Neural cell (in vitro differentiated cells): Measurements from ENCODE around the gene LAMA5. TPM values are rescaled to one million over a fixed set of nuclear protein-coding genes. Genes with fewer than 3 reads are reported as not detected.

Experiments used
- H2AFZ ChIP-seq: fragments of 200-600, 300-800 bp; sonication (generic), shearing (Covaris generic); 2 replicates; pipeline ENCODE4 v1.6.0; 2014; ENCODE audit warnings: low read depth, mild to moderate bottlenecking, antibody characterized with exemption, low read length, moderate library complexity
- H3F3A ChIP-seq: fragments of 200-600 bp; shearing (Covaris generic); 2 replicates; pipeline ENCODE4 v1.6.1; 2016; ENCODE audit warnings: mild to moderate bottlenecking, moderate library complexity, mixed read lengths, antibody characterized with exemption, low read length; ENCODE audit not compliant: insufficient read depth, poor library complexity, severe bottlenecking
- H3K27ac ChIP-seq: fragments of 200-600, 300-800 bp; sonication (generic), shearing (Covaris generic); 2 replicates; pipeline ENCODE4 v1.5.1; 2014; ENCODE audit warnings: mild to moderate bottlenecking, low read length, moderate library complexity
- H3K27me3 ChIP-seq: fragments of 300-800, 200-600 bp; sonication (generic), shearing (Covaris generic); 2 replicates; pipeline ENCODE4 v1.6.0; 2014; ENCODE audit warnings: mild to moderate bottlenecking, low read depth, low read length, moderate library complexity; ENCODE audit not compliant: insufficient read depth
- H3K36me3 ChIP-seq: fragments of 300-800, 200-600 bp; sonication (generic), shearing (Covaris generic); 2 replicates; pipeline ENCODE4 v1.5.1; 2014; ENCODE audit warnings: mild to moderate bottlenecking, antibody characterized with exemption, low read length, moderate library complexity; ENCODE audit not compliant: insufficient read depth
- H3K4me2 ChIP-seq: fragments of 300-800, 200-600 bp; sonication (generic), shearing (Covaris generic); 2 replicates; pipeline ENCODE4 v1.6.0; 2014; ENCODE audit warnings: mild to moderate bottlenecking, low read length
- H3K4me3 ChIP-seq: fragments of 300-800, 200-600 bp; sonication (generic), shearing (Covaris generic); 2 replicates; pipeline ENCODE4 v1.5.1; 2014; ENCODE audit warnings: mild to moderate bottlenecking, low read length, moderate library complexity
- H3K79me2 ChIP-seq: fragments of 200-600 bp; shearing (Covaris generic); replicated peaks from 2 replicates; pipeline ENCODE4 v1.6.0; 2014; ENCODE audit warnings: mild to moderate bottlenecking, low read length, moderate library complexity; ENCODE audit not compliant: insufficient read depth
- H3K9ac ChIP-seq: fragments of 300-800, 200-600 bp; sonication (generic), shearing (Covaris generic); 2 replicates; pipeline ENCODE4 v1.6.1; 2016; ENCODE audit warnings: mild to moderate bottlenecking, low read length, mixed read lengths
- H3K9me2 ChIP-seq: fragments of 200-600 bp; shearing (Covaris generic); 2 replicates; pipeline ENCODE4 v1.6.1; 2016; ENCODE audit warnings: mild to moderate bottlenecking, low read length, mixed read lengths; ENCODE audit not compliant: insufficient read depth
- H3K9me3 ChIP-seq: fragments of 200-600, 300-800 bp; sonication (generic), shearing (Covaris generic); 2 replicates; pipeline ENCODE4 v1.6.1; 2016; ENCODE audit warnings: mild to moderate bottlenecking, mixed run types, low read length, moderate library complexity, mixed read lengths
- H4K20me1 ChIP-seq: fragments of 200-600 bp; shearing (Covaris generic); 2 replicates; pipeline ENCODE4 v1.6.1; 2016; ENCODE audit warnings: mild to moderate bottlenecking, mixed run types; ENCODE audit not compliant: insufficient read depth
- CTCF ChIP-seq: fragments of 450-650 bp; IDR thresholded peaks from 2 replicates; pipeline ENCODE4 v1.5.1; 2014; ENCODE audit warnings: antibody characterized with exemption, mild to moderate bottlenecking, moderate library complexity; ENCODE audit not compliant: poor library complexity, severe bottlenecking
- EP300 ChIP-seq: fragments of 450-650 bp; conservative IDR thresholded peaks from 2 replicates; pipeline ENCODE4 v1.6.1; 2014; ENCODE audit warnings: antibody characterized with exemption, mild to moderate bottlenecking, moderate library complexity; ENCODE audit not compliant: poor library complexity, severe bottlenecking
- EZH2 ChIP-seq: fragments of 200-600, 300-800 bp; shearing (Covaris generic), sonication (generic); IDR thresholded peaks from 2 replicates; pipeline ENCODE4 v1.6.1; 2014; ENCODE audit warnings: antibody characterized with exemption, low read length, borderline replicate concordance, mild to moderate bottlenecking; ENCODE audit not compliant: insufficient read depth, poor library complexity, severe bottlenecking
- MXI1 ChIP-seq: fragments of 450-650 bp; conservative IDR thresholded peaks from 2 replicates; pipeline ENCODE4 v1.6.1; 2014; ENCODE audit warnings: antibody characterized with exemption, mild to moderate bottlenecking; ENCODE audit not compliant: poor library complexity, severe bottlenecking
- POLR2AphosphoS5 ChIP-seq: IDR thresholded peaks from 2 replicates; pipeline ENCODE4 v1.6.1; 2012
- RAD21 ChIP-seq: fragments of 450-650 bp; conservative IDR thresholded peaks from 2 replicates; pipeline ENCODE4 v1.6.1; 2014; ENCODE audit warnings: antibody characterized with exemption, mild to moderate bottlenecking, moderate library complexity
- SMC3 ChIP-seq: fragments of 450-650 bp; conservative IDR thresholded peaks from 2 replicates; pipeline ENCODE4 v1.6.1; 2014; ENCODE audit warnings: antibody characterized with exemption, mild to moderate bottlenecking, moderate library complexity; ENCODE audit not compliant: poor library complexity
- TAF1 ChIP-seq: IDR thresholded peaks from 2 replicates; pipeline ENCODE4 v1.6.1; 2012; ENCODE audit warnings: low read depth
- polyA plus RNA-seq: library from polyadenylated mRNA; depleted of rRNA; stranded (reverse); fragments of >200 nt; gene quantifications from 2 replicates; pipeline ENCODE4 v1.2.3, GENCODE V29; 2014
- TF ChIP-seq, protein P1 (sequence below): IDR thresholded peaks from 2 replicates; pipeline ENCODE4 v1.6.1; 2012; ENCODE audit warnings: borderline replicate concordance

The LAMA5 gene
- polyA plus RNA-seq, 1 donor from 2014 or later = 27.2 TPM

GRCh38 chr20:62316331-62317166, 50.6 kb downstream of the LAMA5 start:
- no peak overlapping the region for H3K4me2 ChIP-seq
- H3K9me3 ChIP-seq = no peaks in the 10 kb centered on the region
- no peak overlapping the region for H3K4me3 ChIP-seq
- H3K79me2 ChIP-seq = no peaks in the 10 kb centered on the region
- H3F3A ChIP-seq = no peaks in the 10 kb centered on the region
- no peaks in the 10 kb centered on the region for H3K9me2 ChIP-seq
- H3K27me3 ChIP-seq = no peaks in the 10 kb centered on the region
- no peak overlapping the region for H3K9ac ChIP-seq
- no peak for TF ChIP-seq EZH2
- TF ChIP-seq, protein P1, sequence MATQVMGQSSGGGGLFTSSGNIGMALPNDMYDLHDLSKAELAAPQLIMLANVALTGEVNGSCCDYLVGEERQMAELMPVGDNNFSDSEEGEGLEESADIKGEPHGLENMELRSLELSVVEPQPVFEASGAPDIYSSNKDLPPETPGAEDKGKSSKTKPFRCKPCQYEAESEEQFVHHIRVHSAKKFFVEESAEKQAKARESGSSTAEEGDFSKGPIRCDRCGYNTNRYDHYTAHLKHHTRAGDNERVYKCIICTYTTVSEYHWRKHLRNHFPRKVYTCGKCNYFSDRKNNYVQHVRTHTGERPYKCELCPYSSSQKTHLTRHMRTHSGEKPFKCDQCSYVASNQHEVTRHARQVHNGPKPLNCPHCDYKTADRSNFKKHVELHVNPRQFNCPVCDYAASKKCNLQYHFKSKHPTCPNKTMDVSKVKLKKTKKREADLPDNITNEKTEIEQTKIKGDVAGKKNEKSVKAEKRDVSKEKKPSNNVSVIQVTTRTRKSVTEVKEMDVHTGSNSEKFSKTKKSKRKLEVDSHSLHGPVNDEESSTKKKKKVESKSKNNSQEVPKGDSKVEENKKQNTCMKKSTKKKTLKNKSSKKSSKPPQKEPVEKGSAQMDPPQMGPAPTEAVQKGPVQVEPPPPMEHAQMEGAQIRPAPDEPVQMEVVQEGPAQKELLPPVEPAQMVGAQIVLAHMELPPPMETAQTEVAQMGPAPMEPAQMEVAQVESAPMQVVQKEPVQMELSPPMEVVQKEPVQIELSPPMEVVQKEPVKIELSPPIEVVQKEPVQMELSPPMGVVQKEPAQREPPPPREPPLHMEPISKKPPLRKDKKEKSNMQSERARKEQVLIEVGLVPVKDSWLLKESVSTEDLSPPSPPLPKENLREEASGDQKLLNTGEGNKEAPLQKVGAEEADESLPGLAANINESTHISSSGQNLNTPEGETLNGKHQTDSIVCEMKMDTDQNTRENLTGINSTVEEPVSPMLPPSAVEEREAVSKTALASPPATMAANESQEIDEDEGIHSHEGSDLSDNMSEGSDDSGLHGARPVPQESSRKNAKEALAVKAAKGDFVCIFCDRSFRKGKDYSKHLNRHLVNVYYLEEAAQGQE = no peak
- no peak for TF ChIP-seq TAF1
- no peak for TF ChIP-seq SMC3
- TF ChIP-seq POLR2AphosphoS5 = no peak
- no peaks in the 10 kb centered on the region for H3K36me3 ChIP-seq
- no peak overlapping the region for H3K27ac ChIP-seq
- no peak overlapping the region for H2AFZ ChIP-seq
- H4K20me1 ChIP-seq = no peaks in the 10 kb centered on the region

DNA sequence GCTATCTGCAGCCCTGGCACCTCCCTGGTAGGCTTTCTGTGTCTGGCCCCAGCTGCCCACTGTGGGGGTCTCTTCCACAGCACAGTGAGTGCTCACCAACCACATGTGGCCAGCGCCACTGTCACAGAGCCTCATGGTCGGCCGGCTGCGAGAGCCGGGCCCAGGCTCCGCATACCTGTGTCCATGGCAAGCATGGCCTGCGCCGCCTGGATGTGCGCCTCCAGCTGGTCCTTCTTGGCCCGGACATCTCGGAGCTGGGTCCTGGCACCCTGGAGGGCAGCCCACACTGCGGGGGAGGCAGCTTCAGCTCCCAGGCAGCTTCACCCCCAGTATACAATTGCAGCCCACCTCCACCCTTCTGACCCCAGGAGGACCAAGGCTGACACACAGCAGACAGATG, 51.3 kb downstream of the LAMA5 start:
- Histone ChIP-seq H3F3A (no peaks in the 10 kb centered on the region), H3K27ac (no peak overlapping the region), H3K4me2 (no peak overlapping the region), H3K9me3 (no peaks in the 10 kb centered on the region), H3K36me3 (no peaks in the 10 kb centered on the region), H2AFZ (no peak overlapping the region), H3K27me3 (no peaks in the 10 kb centered on the region), H3K4me3 (no peak overlapping the region), H4K20me1 (no peaks in the 10 kb centered on the region), H3K79me2 (no peaks in the 10 kb centered on the region), H3K9me2 (no peaks in the 10 kb centered on the region), H3K9ac (no peak overlapping the region)
- TF ChIP-seq EP300 (no peak), SMC3 (no peak), POLR2AphosphoS5 (no peak), CTCF (no peak), TAF1 (no peak), RAD21 (no peak), MXI1 (no peak), EZH2 (no peak)
- TF ChIP-seq, protein P1 = no peak
